CD4-positive, alpha-beta T cell (primary cell): ENCODE measurements around the gene CAP2. TPM values are rescaled to one million over a fixed set of nuclear protein-coding genes. Genes with fewer than 3 reads are reported as not detected.

Experiments
- ATAC-seq: fragments of 200-7000 bp; cut with Tn5 transposase; one replicate; pipeline ENCODE4 v1.10.0; 2022; ENCODE audit warnings: mild to moderate bottlenecking; ENCODE audit not compliant: poor library complexity
- CTCF ChIA-PET: fragments of 350-600 bp; sonication (Branson Sonifier 250); formaldehyde crosslinking; loops from one replicate; lab custom pipeline; 2021; ENCODE audit warnings: antibody characterized with exemption, inconsistent platforms; lab: Charles Lee
- POLR2A ChIA-PET: fragments of 350-600 bp; sonication (Branson Sonifier 250); formaldehyde crosslinking; loops from one replicate; lab custom pipeline; 2021; ENCODE audit warnings: antibody characterized with exemption, inconsistent platforms; lab: Charles Lee
- DNase-seq, 14 experiments: peaks; one replicate each; pipeline ENCODE4 v3.0.0-alpha.2; 2013 to 2020; ENCODE audit warnings: mixed read lengths in 2 of 14
- H3K27ac ChIP-seq, 2 donors: one replicate each; pipeline versions ENCODE4 v1.5.1 to v1.7.0; 2013; ENCODE audit warnings: low read length in 2 of 2, low read depth in 1 of 2, mild to moderate bottlenecking in 1 of 2
- H3K27me3 ChIP-seq, 2 experiments: 1 replicate in 1 of 2; 2 replicates in 1 of 2; pipeline versions ENCODE4 v1.6.1 to v1.7.0; 2013; ENCODE audit warnings: low read length in 2 of 2, control low read depth in 1 of 2, mild to moderate bottlenecking in 1 of 2, moderate library complexity in 1 of 2; ENCODE audit not compliant: insufficient read depth in 2 of 2, control insufficient read depth in 1 of 2
- H3K36me3 ChIP-seq: one replicate; pipeline ENCODE4 v1.6.1; 2013; ENCODE audit warnings: low read length, control low read depth; ENCODE audit not compliant: insufficient read depth
- H3K4me1 ChIP-seq: one replicate; pipeline ENCODE4 v1.6.1; 2013; ENCODE audit warnings: low read length, control low read depth; ENCODE audit not compliant: insufficient read depth
- H3K4me3 ChIP-seq: one replicate; pipeline ENCODE4 v1.5.1; 2013; ENCODE audit warnings: mild to moderate bottlenecking, low read length, moderate library complexity
- H3K9me3 ChIP-seq, 2 experiments: 1 replicate in 1 of 2; 2 replicates in 1 of 2; pipeline versions ENCODE4 v1.6.1 to v1.7.0; 2013; ENCODE audit warnings: low read length in 2 of 2, mild to moderate bottlenecking in 2 of 2, control low read depth in 1 of 2, moderate library complexity in 1 of 2; ENCODE audit not compliant: control insufficient read depth in 1 of 2, insufficient read depth in 1 of 2
- H3K27ac Mint-ChIP-seq: one replicate; pipeline ENCODE4 v1.8.0; 2020; ENCODE audit warnings: mixed read lengths
- H3K27me3 Mint-ChIP-seq: one replicate; pipeline ENCODE4 v1.8.0; 2021; ENCODE audit warnings: mixed read lengths
- H3K36me3 Mint-ChIP-seq: one replicate; pipeline ENCODE4 v1.8.0; 2021; ENCODE audit warnings: low read depth, mixed read lengths
- H3K4me1 Mint-ChIP-seq: one replicate; pipeline ENCODE4 v1.8.0; 2021; ENCODE audit warnings: low read depth, mixed read lengths
- H3K4me3 Mint-ChIP-seq: one replicate; pipeline ENCODE4 v1.8.0; 2020; ENCODE audit warnings: mild to moderate bottlenecking, mixed read lengths
- H3K9me3 Mint-ChIP-seq: one replicate; pipeline ENCODE4 v1.8.0; 2020; ENCODE audit warnings: mixed read lengths
- intact Hi-C, 2 experiments: fragments of 100-400 bp; cut with DNase I in 1 of 2; cut with micrococcal nuclease in 1 of 2; formaldehyde crosslinking; loops; one replicate each; pipeline versions ENCODE4 v1.15.1 to v1.9.0; 2023 to 2025; cut with DNase I, micrococcal nuclease
- total RNA-seq, 174 experiments: library from RNA in 2 of 174; stranded (reverse) in 2 of 174; gene quantifications; one replicate each; pipeline ENCODE4 v1.2.3 and lab custom pipeline; 2021 to 2026
- TF ChIP-seq, protein P1 (sequence below): fragments of 200-600 bp; IDR thresholded peaks from one replicate; pipeline ENCODE4 v1.8.0; 2022; ENCODE audit warnings: antibody characterized with exemption, mild to moderate bottlenecking

The CAP2 gene
- total RNA-seq, 2 experiments from 2014 or later = not detected

DNA sequence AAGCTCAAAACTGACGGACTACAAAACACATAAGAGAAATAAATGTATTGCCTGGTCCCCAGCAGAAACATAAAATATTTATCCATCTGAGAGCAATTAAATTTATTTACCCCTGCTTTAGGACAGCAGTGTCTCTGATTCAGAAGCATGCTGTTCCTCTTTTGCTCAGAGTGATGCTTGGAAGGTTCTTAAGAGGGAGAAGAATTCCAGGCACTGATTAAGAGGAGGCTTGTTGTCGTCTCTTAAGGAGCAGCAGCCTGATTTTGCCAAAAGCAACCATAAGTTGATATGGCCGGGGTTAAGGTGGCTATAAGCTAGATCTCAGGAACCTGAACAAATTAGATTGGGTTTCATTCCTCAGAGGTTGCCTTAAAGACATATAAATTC lies 25.8 kb downstream of the CAP2 start:
- CTCF ChIA-PET = no interaction called here
- Histone ChIP-seq H3K4me3 (no peak overlapping the region), H3K27ac (no peak overlapping the region), H3K36me3 (no peaks in the 10 kb centered on the region), H3K9me3 (no peaks in the 10 kb centered on the region), H3K27me3 (no peaks in the 10 kb centered on the region), H3K4me1 (no peaks in the 10 kb centered on the region)
- ATAC-seq = no peak
- Mint-ChIP-seq H3K27ac (no peak overlapping the region), H3K9me3 (no peaks in the 10 kb centered on the region), H3K36me3 (no peaks in the 10 kb centered on the region), H3K27me3 (peaks cover 22% of the 10 kb centered on the region), H3K4me1 (no peaks in the 10 kb centered on the region), H3K4me3 (no peak overlapping the region)
- no peak for DNase-seq
- intact Hi-C loops = no loop called here
- POLR2A ChIA-PET = no interaction called here
- TF ChIP-seq, protein P1, sequence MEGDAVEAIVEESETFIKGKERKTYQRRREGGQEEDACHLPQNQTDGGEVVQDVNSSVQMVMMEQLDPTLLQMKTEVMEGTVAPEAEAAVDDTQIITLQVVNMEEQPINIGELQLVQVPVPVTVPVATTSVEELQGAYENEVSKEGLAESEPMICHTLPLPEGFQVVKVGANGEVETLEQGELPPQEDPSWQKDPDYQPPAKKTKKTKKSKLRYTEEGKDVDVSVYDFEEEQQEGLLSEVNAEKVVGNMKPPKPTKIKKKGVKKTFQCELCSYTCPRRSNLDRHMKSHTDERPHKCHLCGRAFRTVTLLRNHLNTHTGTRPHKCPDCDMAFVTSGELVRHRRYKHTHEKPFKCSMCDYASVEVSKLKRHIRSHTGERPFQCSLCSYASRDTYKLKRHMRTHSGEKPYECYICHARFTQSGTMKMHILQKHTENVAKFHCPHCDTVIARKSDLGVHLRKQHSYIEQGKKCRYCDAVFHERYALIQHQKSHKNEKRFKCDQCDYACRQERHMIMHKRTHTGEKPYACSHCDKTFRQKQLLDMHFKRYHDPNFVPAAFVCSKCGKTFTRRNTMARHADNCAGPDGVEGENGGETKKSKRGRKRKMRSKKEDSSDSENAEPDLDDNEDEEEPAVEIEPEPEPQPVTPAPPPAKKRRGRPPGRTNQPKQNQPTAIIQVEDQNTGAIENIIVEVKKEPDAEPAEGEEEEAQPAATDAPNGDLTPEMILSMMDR = no peak

DNA sequence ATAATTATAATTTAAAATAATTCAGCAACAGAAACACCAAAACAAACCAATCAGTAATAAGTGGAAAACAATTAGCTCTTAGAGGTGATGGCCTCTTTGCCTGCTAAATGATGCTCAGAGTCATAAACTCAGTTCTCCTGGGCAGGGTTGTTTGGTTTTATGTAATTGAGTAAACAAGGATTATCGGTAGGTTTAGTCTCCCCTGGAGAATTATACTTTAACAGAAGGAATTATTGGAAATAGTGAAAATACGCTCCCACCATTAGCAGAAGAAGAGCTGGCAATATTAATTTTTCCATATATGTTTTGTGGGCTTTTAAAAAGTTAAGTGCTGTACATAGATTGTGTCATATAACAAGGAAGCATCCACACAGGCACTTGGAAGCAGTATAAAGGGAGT lies 27.0 kb downstream of the CAP2 start:
- Mint-ChIP-seq H3K36me3 (no peaks in the 10 kb centered on the region), H3K9me3 (no peaks in the 10 kb centered on the region), H3K4me3 (no peak overlapping the region), H3K27ac (no peak overlapping the region), H3K27me3 (peaks cover 32% of the 10 kb centered on the region), H3K4me1 (no peaks in the 10 kb centered on the region)
- no peaks in the 10 kb centered on the region for H3K9me3 ChIP-seq
- POLR2A ChIA-PET = no interaction called here
- CTCF ChIA-PET = no interaction called here
- no peak overlapping the region for H3K27ac ChIP-seq
- no peak for DNase-seq
- H3K4me1 ChIP-seq = no peaks in the 10 kb centered on the region
- TF ChIP-seq, protein P1 = no peak
- no peak overlapping the region for H3K4me3 ChIP-seq
- no peaks in the 10 kb centered on the region for H3K36me3 ChIP-seq
- H3K27me3 ChIP-seq = no peaks in the 10 kb centered on the region
- intact Hi-C loops = no loop called here
- ATAC-seq = no peak

DNA sequence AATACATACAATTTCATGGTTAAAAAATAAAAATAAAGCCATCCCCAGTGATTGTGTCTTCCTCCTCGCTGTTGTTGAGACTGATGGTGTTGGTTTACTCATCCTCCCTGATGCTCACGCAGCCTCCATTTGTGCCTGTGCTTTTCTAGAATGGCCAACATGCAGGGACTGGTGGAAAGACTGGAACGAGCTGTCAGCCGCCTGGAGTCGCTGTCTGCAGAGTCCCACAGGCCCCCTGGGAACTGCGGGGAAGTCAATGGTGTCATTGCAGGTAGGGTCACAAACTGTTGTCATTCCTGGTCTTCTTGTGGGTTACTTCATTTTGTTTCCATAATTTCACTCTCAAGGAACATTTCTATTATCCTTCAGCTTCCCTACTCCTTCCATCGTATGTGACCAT lies 28.0 kb downstream of the CAP2 start:
- no peak overlapping the region for H3K27ac Mint-ChIP-seq
- ChIA-PET POLR2A (no interaction called here), CTCF (interaction anchor here (0.7 kb wide), 1 partner anchor 15 kb away, joined by 4 read pairs; no protein-coding TSS in a partner anchor)
- TF ChIP-seq, protein P1 = no peak
- intact Hi-C loops = no loop called here
- H3K4me1 Mint-ChIP-seq = no peaks in the 10 kb centered on the region
- H3K9me3 ChIP-seq = no peaks in the 10 kb centered on the region
- H3K36me3 Mint-ChIP-seq = no peaks in the 10 kb centered on the region
- no peaks in the 10 kb centered on the region for H3K36me3 ChIP-seq
- ATAC-seq (no peak), DNase-seq (no peak)
- no peaks in the 10 kb centered on the region for H3K9me3 Mint-ChIP-seq
- no peaks in the 10 kb centered on the region for H3K27me3 ChIP-seq
- H3K4me3 Mint-ChIP-seq = no peak overlapping the region
- H3K4me1 ChIP-seq = no peaks in the 10 kb centered on the region
- no peak overlapping the region for H3K4me3 ChIP-seq
- no peak overlapping the region for H3K27ac ChIP-seq
- H3K27me3 Mint-ChIP-seq = peaks cover 29% of the 10 kb centered on the region
